K562 (cell line): ENCODE measurements around the gene CBFA2T3. TPM values are rescaled to one million over a fixed set of nuclear protein-coding genes. Genes with fewer than 3 reads are reported as not detected.
A peak's percentile ranks its signal among the peaks of the same experiment; 100 is the strongest.

ENCODE experiments used
- CC2D1A ChIP-seq: fragments of 450-650 bp; IDR thresholded peaks from 2 replicates; pipeline ENCODE4 v1.6.1; 2017; ENCODE audit warnings: mild to moderate bottlenecking
- CHD4 ChIP-seq: fragments of 200-600 bp; sonication (generic); IDR thresholded peaks from 3 replicates; pipeline ENCODE4 v1.6.1; 2012; ENCODE audit warnings: low read depth, mild to moderate bottlenecking, mixed read lengths, low read length, inconsistent platforms; ENCODE audit not compliant: insufficient read depth, insufficient replicate concordance, poor library complexity, severe bottlenecking
- CTCF ChIP-seq, 3 experiments: IDR thresholded peaks in 2 of 3; conservative IDR thresholded peaks in 1 of 3; 2 replicates each; pipeline ENCODE4 v1.5.1; 2011 to 2012; ENCODE audit warnings: low read length in 3 of 3, mild to moderate bottlenecking in 3 of 3, control low read depth in 2 of 3, improper control_type of control experiment in 1 of 3, inconsistent platforms in 1 of 3, low read depth in 1 of 3, mixed read lengths in 1 of 3, moderate library complexity in 1 of 3; ENCODE audit not compliant: insufficient read depth in 2 of 3
- E2F6 ChIP-seq, 2 experiments: IDR thresholded peaks; 2 replicates each; pipeline ENCODE4 v1.6.1; 2011; ENCODE audit warnings: borderline replicate concordance in 1 of 2, control low read depth in 1 of 2, low read depth in 1 of 2, low read length in 1 of 2, mild to moderate bottlenecking in 1 of 2, mixed read lengths in 1 of 2, moderate library complexity in 1 of 2; ENCODE audit not compliant: insufficient read depth in 1 of 2, insufficient read length in 1 of 2, poor library complexity in 1 of 2, severe bottlenecking in 1 of 2; ENCODE audit errors: extremely low read depth in 1 of 2
- FOXM1 ChIP-seq, 2 experiments: fragments of 450-650 bp in 1 of 2; sonication (generic) in 1 of 2; formaldehyde crosslinking in 1 of 2; IDR thresholded peaks; 2 replicates each; pipeline versions ENCODE4 v1.6.1 to v1.9.0; 2017 to 2022; ENCODE audit warnings: low read depth in 2 of 2, mild to moderate bottlenecking in 2 of 2, missing genetic modification reagents in 1 of 2, moderate library complexity in 1 of 2
- HEY1 ChIP-seq: fragments of 250-450 bp; sonication (Bioruptor Pico); IDR thresholded peaks from 2 replicates; pipeline ENCODE4 v1.5.0; 2020; ENCODE audit warnings: mild to moderate bottlenecking, moderate library complexity, borderline replicate concordance
- HINFP ChIP-seq: fragments of 450-650 bp; conservative IDR thresholded peaks from 2 replicates; pipeline ENCODE4 v1.6.1; 2016; ENCODE audit warnings: missing genetic modification characterization, low read depth, mild to moderate bottlenecking, control low read depth, missing compliant biosample characterization
- KAT8 ChIP-seq: fragments of 450-650 bp; IDR thresholded peaks from 2 replicates; pipeline ENCODE4 v1.6.1; 2016; ENCODE audit warnings: low read depth, mild to moderate bottlenecking
- KDM4B ChIP-seq, 2 experiments: fragments of 450-650 bp in 1 of 2; sonication (generic) in 1 of 2; IDR thresholded peaks; 2 replicates each; pipeline ENCODE4 v1.6.1; 2016 to 2017; ENCODE audit warnings: borderline replicate concordance in 2 of 2, antibody characterized with exemption in 1 of 2, low read depth in 1 of 2, mild to moderate bottlenecking in 1 of 2
- NCOA4 ChIP-seq: fragments of 450-650 bp; IDR thresholded peaks from 2 replicates; pipeline ENCODE4 v1.6.1; 2018; ENCODE audit warnings: mild to moderate bottlenecking; ENCODE audit not compliant: partially characterized antibody
- NR2C2 ChIP-seq, 2 experiments: fragments of 200-800 bp in 1 of 2; sonication (Bioruptor generic) in 1 of 2; sonication (generic) in 1 of 2; formaldehyde crosslinking in 1 of 2; IDR thresholded peaks; 2 replicates each; pipeline versions ENCODE4 v1.6.1 to v1.8.0; 2016 to 2022; ENCODE audit warnings: mild to moderate bottlenecking in 1 of 2, missing compliant biosample characterization in 1 of 2, missing genetic modification characterization in 1 of 2, missing genetic modification reagents in 1 of 2
- RB1 ChIP-seq: fragments of 450-650 bp; IDR thresholded peaks from 2 replicates; pipeline ENCODE4 v1.6.1; 2017; ENCODE audit warnings: low read depth, mild to moderate bottlenecking
- SMAD4 ChIP-seq: fragments of 250-450 bp; sonication (Bioruptor Pico); conservative IDR thresholded peaks from 2 replicates; pipeline ENCODE4 v1.8.0; 2021; ENCODE audit warnings: inconsistent platforms, mild to moderate bottlenecking, moderate library complexity
- TFAM ChIP-seq: fragments of 250-450 bp; sonication (Bioruptor Pico); conservative IDR thresholded peaks from 2 replicates; pipeline ENCODE4 v1.5.0; 2021; ENCODE audit warnings: mild to moderate bottlenecking, moderate library complexity
- TFAP4 ChIP-seq: sonication (generic); formaldehyde crosslinking; IDR thresholded peaks from 2 replicates; pipeline ENCODE4 v1.8.0; 2022; ENCODE audit warnings: missing genetic modification reagents, mild to moderate bottlenecking, moderate library complexity, borderline replicate concordance
- XRCC5 ChIP-seq: fragments of 200-400 bp; formaldehyde crosslinking; IDR thresholded peaks from 2 replicates; pipeline ENCODE4 v1.6.1; 2017; ENCODE audit warnings: low read depth, mild to moderate bottlenecking, low read length
- ZBTB2 ChIP-seq: fragments of 450-650 bp; IDR thresholded peaks from 2 replicates; pipeline ENCODE4 v1.6.1; 2016; ENCODE audit warnings: antibody characterized with exemption
- ZNF707 ChIP-seq: fragments of 250-450 bp; sonication (Bioruptor Pico); conservative IDR thresholded peaks from 2 replicates; pipeline ENCODE4 v1.8.0; 2022; ENCODE audit warnings: inconsistent platforms, mild to moderate bottlenecking, moderate library complexity
- polyA plus RNA-seq, 8 experiments: library from polyadenylated mRNA; depleted of rRNA in 4 of 8; stranded (reverse) in 5 of 8; unstranded in 3 of 8; fragments of >200 nt; fragmentation: Nextera tagmentation in 2 of 8; fragmentation: Illumina TruSeq in 1 of 8; extraction: Ambion mirVana in 2 of 8; extraction: Trizol in 1 of 8; gene quantifications; 2 replicates each; pipeline versions ENCODE4 v1.2.1 to v1.2.3, GENCODE V29; 2011 to 2014; ENCODE audit warnings: inconsistent platforms in 1 of 8, missing spikeins in 1 of 8
- total RNA-seq, 7 experiments: library from RNA; depleted of rRNA in 6 of 7; stranded (reverse); fragments of >200 nt in 6 of 7; fragmentation: Illumina TruSeq in 2 of 7; extraction: Trizol in 2 of 7; gene quantifications; 2 replicates each; pipeline versions ENCODE4 v1.2.1 to v1.2.3, GENCODE V29; 2011 to 2021; ENCODE audit warnings: low replicate concordance in 1 of 7

CBFA2T3 gene
- total and polyA plus RNA-seq, 9 of the 15 experiments (the other 6 are each of a cell fraction or from before 2014, with no cell fraction given): 2.3 to 145 (median 6.7) TPM

- TF ChIP-seq TFAP4 (peak; percentile 40; the same call in 1 of the 2 replicates), HEY1 (CRISPR knock-in tag) (no peak), SMAD4 (no peak), RB1 (0 out of 2 replicates have a peak, but pooled peaks have one; percentile 41), E2F6 (IDR thresholded peaks at IDR 0.05; ENCODE audit: borderline replicate concordance in 1 of 2, extremely low read depth in 1 of 2, insufficient read depth in 1 of 2, insufficient read length in 1 of 2, low read depth in 1 of 2, low read length in 1 of 2, poor library complexity in 1 of 2, severe bottlenecking in 1 of 2) (peak in 1 of 2 experiments; percentile 13), ZNF707 (CRISPR knock-in tag) (no peak), KDM4B (IDR thresholded peaks at IDR 0.05; ENCODE audit: borderline replicate concordance in 2 of 2, low read depth in 1 of 2) (no peak), CC2D1A (0 out of 2 replicates have a peak, but pooled peaks have one; percentile 6), KAT8 (no peak), CHD4 (no peak), NCOA4 (no peak), CTCF (IDR thresholded peaks at IDR 0.05 in 2 of 3, conservative IDR thresholded peaks at IDR 0.05 in 1 of 3; ENCODE audit: insufficient read depth in 2 of 3, low read depth in 1 of 3, low read length in 3 of 3) (peak; percentile 79 to 89 (median 85)), TFAM (CRISPR knock-in tag) (no peak), HINFP (tag) (no peak), FOXM1 (IDR thresholded peaks at IDR 0.05; ENCODE audit: low read depth) (no peak), FOXM1 (CRISPR knock-in tag; IDR thresholded peaks at IDR 0.05; ENCODE audit: low read depth) (no peak), XRCC5 (peak; percentile 57), NR2C2 (CRISPR knock-in tag; IDR thresholded peaks at IDR 0.05) (no peak), NR2C2 (tag; IDR thresholded peaks at IDR 0.05) (no peak), ZBTB2 (no peak)
Observed at GRCh38 chr16:88857728-88858339, 119.2 kb downstream of the CBFA2T3 start (continued).
